HG02973 (cell line): Measurements from ENCODE around the gene CLOCK.
A peak's percentile ranks its signal among the peaks of the same experiment; 100 is the strongest.

Experiments
- ATAC-seq: cut with Tn5 transposase; IDR thresholded peaks from one replicate; pipeline ENCODE4 v1.9.1; 2021; ENCODE audit warnings: moderate library complexity; ENCODE audit not compliant: unreplicated experiment

Gene CLOCK

GRCh38 chr4:55485821-55486220 is 60.9 kb downstream of the CLOCK start:
- no peak for ATAC-seq

- no peak for ATAC-seq
Observed at GRCh38 chr4:55483315-55483714, 63.4 kb downstream of the CLOCK start.

GRCh38 chr4:55475394-55476243 is 71.1 kb downstream of the CLOCK start:
- no peak for ATAC-seq

GRCh38 chr4:55469979-55470378 is 76.7 kb downstream of the CLOCK start:
- ATAC-seq = no peak

- no peak for ATAC-seq
Observed at GRCh38 chr4:55468724-55469123, 78.0 kb downstream of the CLOCK start.

- ATAC-seq = no peak
Observed at GRCh38 chr4:55466001-55466400, 80.7 kb downstream of the CLOCK start.

GRCh38 chr4:55458611-55459010 is 88.1 kb downstream of the CLOCK start:
- no peak for ATAC-seq

GRCh38 chr4:55458164-55458563 is 88.5 kb downstream of the CLOCK start:
- ATAC-seq = no peak

GRCh38 chr4:55450566-55450965 is 96.1 kb downstream of the CLOCK start:
- no peak for ATAC-seq

GRCh38 chr4:55447831-55448230 is 98.9 kb downstream of the CLOCK start:
- no peak for ATAC-seq

- ATAC-seq = no peak
Observed at GRCh38 chr4:55447108-55447708, 99.5 kb downstream of the CLOCK start.

- ATAC-seq = no peak
Observed at GRCh38 chr4:55446578-55446922, 100.2 kb downstream of the CLOCK start.

- ATAC-seq = no peak
Observed at GRCh38 chr4:55445921-55446577, 100.7 kb downstream of the CLOCK start.

- no peak for ATAC-seq
Observed at GRCh38 chr4:55444827-55445226, 101.9 kb downstream of the CLOCK start.

- ATAC-seq = no peak
Observed at GRCh38 chr4:55442541-55442940, 104.2 kb downstream of the CLOCK start.

GRCh38 chr4:55440786-55441185 is 105.9 kb downstream of the CLOCK start:
- ATAC-seq = no peak

- no peak for ATAC-seq
Observed at GRCh38 chr4:55439023-55439422, 107.7 kb downstream of the CLOCK start.

GRCh38 chr4:55438314-55438713 is 108.4 kb downstream of the CLOCK start:
- ATAC-seq = no peak

- ATAC-seq = no peak
Observed at GRCh38 chr4:55437823-55438222, 108.9 kb downstream of the CLOCK start.

GRCh38 chr4:55437356-55437796 is 109.3 kb downstream of the CLOCK start:
- ATAC-seq = no peak

GRCh38 chr4:55435141-55435841 is 111.4 kb downstream of the CLOCK start:
- peak; percentile 58 for ATAC-seq
